Measurements from ENCODE around the gene ADCY7.

The ADCY7 gene

GRCh38 chr16:50267151-50267631 lies 840 bp downstream of the ADCY7 start:
- Histone ChIP-seq H3K9me3 (ENCODE audit: control extremely low read depth in 1 of 5, control insufficient read depth in 4 of 5, insufficient read depth in 2 of 5, low read depth in 1 of 5, low read length in 4 of 5) (no peaks in the 10 kb centered on the region), H3K27me3 (replicated peaks in 2 of 5; ENCODE audit: control insufficient read depth in 4 of 5, insufficient read depth in 5 of 5, low read length in 4 of 5) (no peaks in the 10 kb centered on the region), H3K27ac (ENCODE audit: insufficient read depth in 1 of 2, low read depth in 1 of 2, low read length in 2 of 2, poor library complexity in 1 of 2, severe bottlenecking in 2 of 2) (peak overlapping the region; percentile 33 to 86), H3K4me3 (ENCODE audit: control insufficient read depth in 1 of 7, extremely low read depth in 1 of 7, insufficient read depth in 4 of 7, low read depth in 2 of 7, low read length in 6 of 7) (peak overlapping the region in 6 of 7 experiments; percentile 48 to 74 (median 64)), H3K4me1 (ENCODE audit: control extremely low read depth in 1 of 4, control insufficient read depth in 4 of 4, insufficient read depth in 4 of 4, low read length in 3 of 4) (peaks cover 7 to 98% (median 68%) of the 10 kb centered on the region in 4 experiments), H3K36me3 (ENCODE audit: control insufficient read depth in 4 of 4, insufficient read depth in 4 of 4, low read length in 3 of 4) (peaks cover 0 to 20% (median 2%) of the 10 kb centered on the region in 4 experiments)
- CTCF ChIA-PET = interaction anchor here (1.4 to 20.0 kb wide), 3 partner anchors 6 to 87 kb away, joined by 3 to 274 read pairs (median 82); no protein-coding TSS in a partner anchor
- DNase-seq = no peak
- 61% methylated on average over 5 of the region's 8 CpGs for WGBS (ENCODE audit: insufficient coverage)
- POLR2A ChIA-PET = interaction anchor here (1.2 to 2.2 kb wide), 2 partner anchors 15 to 47 kb away, joined by 3 to 16 read pairs; no protein-coding TSS in a partner anchor

- Histone ChIP-seq H3K27ac (ENCODE audit: insufficient read depth in 1 of 2, low read depth in 1 of 2, low read length in 2 of 2, poor library complexity in 1 of 2, severe bottlenecking in 2 of 2) (peak overlapping the region; percentile 33 to 86), H3K4me1 (ENCODE audit: control extremely low read depth in 1 of 4, control insufficient read depth in 4 of 4, insufficient read depth in 4 of 4, low read length in 3 of 4) (peaks cover 7 to 98% (median 69%) of the 10 kb centered on the region in 4 experiments), H3K27me3 (replicated peaks in 2 of 5; ENCODE audit: control insufficient read depth in 4 of 5, insufficient read depth in 5 of 5, low read length in 4 of 5) (no peaks in the 10 kb centered on the region), H3K9me3 (ENCODE audit: control extremely low read depth in 1 of 5, control insufficient read depth in 4 of 5, insufficient read depth in 2 of 5, low read depth in 1 of 5, low read length in 4 of 5) (no peaks in the 10 kb centered on the region), H3K36me3 (ENCODE audit: control insufficient read depth in 4 of 4, insufficient read depth in 4 of 4, low read length in 3 of 4) (peaks cover 0 to 20% (median 2%) of the 10 kb centered on the region in 4 experiments), H3K4me3 (ENCODE audit: control insufficient read depth in 1 of 7, extremely low read depth in 1 of 7, insufficient read depth in 4 of 7, low read depth in 2 of 7, low read length in 6 of 7) (peak overlapping the region in 4 of 7 experiments; percentile 64 to 74 (median 66))
- DNase-seq = peak in 2 of 3 donors; percentile 47 to 66
- POLR2A ChIA-PET = interaction anchor here (0.8 to 2.2 kb wide), 2 partner anchors 14 to 21 kb away, joined by 3 to 16 read pairs; no protein-coding TSS in a partner anchor
- 0% methylated on average over 1 of the region's 3 CpGs for WGBS (ENCODE audit: insufficient coverage)
- CTCF ChIA-PET = interaction anchor here (1.4 to 20.0 kb wide), 4 partner anchors 17 to 93 kb away, joined by 3 to 274 read pairs (median 5); no protein-coding TSS in a partner anchor
Observed at GRCh38 chr16:50267651-50268050, 1.3 kb downstream of the ADCY7 start.

- WGBS (ENCODE audit: insufficient coverage) = 91% methylated on average over 5 of the region's 5 CpGs
- CTCF ChIA-PET = interaction anchor here (0.9 to 20.0 kb wide), 7 partner anchors 10 to 92 kb away, joined by 3 to 274 read pairs (median 4); no protein-coding TSS in a partner anchor
- Histone ChIP-seq H3K4me1 (ENCODE audit: control extremely low read depth in 1 of 4, control insufficient read depth in 4 of 4, insufficient read depth in 4 of 4, low read length in 3 of 4) (peaks cover 7 to 98% (median 69%) of the 10 kb centered on the region in 4 experiments), H3K36me3 (ENCODE audit: control insufficient read depth in 4 of 4, insufficient read depth in 4 of 4, low read length in 3 of 4) (peaks cover 0 to 20% (median 2%) of the 10 kb centered on the region in 4 experiments), H3K27me3 (replicated peaks in 2 of 5; ENCODE audit: control insufficient read depth in 4 of 5, insufficient read depth in 5 of 5, low read length in 4 of 5) (no peaks in the 10 kb centered on the region), H3K9me3 (ENCODE audit: control extremely low read depth in 1 of 5, control insufficient read depth in 4 of 5, insufficient read depth in 2 of 5, low read depth in 1 of 5, low read length in 4 of 5) (no peaks in the 10 kb centered on the region), H3K4me3 (ENCODE audit: control insufficient read depth in 1 of 7, extremely low read depth in 1 of 7, insufficient read depth in 4 of 7, low read depth in 2 of 7, low read length in 6 of 7) (no peak overlapping the region), H3K27ac (ENCODE audit: insufficient read depth in 1 of 2, low read depth in 1 of 2, low read length in 2 of 2, poor library complexity in 1 of 2, severe bottlenecking in 2 of 2) (peak overlapping the region in 1 of 2 experiments; percentile 86)
- POLR2A ChIA-PET = interaction anchor here (0.6 to 0.8 kb wide), 2 partner anchors 14 to 22 kb away, joined by 3 read pairs; no protein-coding TSS in a partner anchor
- no peak for DNase-seq
Observed at GRCh38 chr16:50268352-50268751, 2.0 kb downstream of the ADCY7 start.

- Histone ChIP-seq H3K27me3 (replicated peaks in 2 of 5; ENCODE audit: control insufficient read depth in 4 of 5, insufficient read depth in 5 of 5, low read length in 4 of 5) (no peaks in the 10 kb centered on the region), H3K4me1 (ENCODE audit: control extremely low read depth in 1 of 4, control insufficient read depth in 4 of 4, insufficient read depth in 4 of 4, low read length in 3 of 4) (peaks cover 7 to 98% (median 73%) of the 10 kb centered on the region in 4 experiments), H3K36me3 (ENCODE audit: control insufficient read depth in 4 of 4, insufficient read depth in 4 of 4, low read length in 3 of 4) (peaks cover 0 to 20% (median 2%) of the 10 kb centered on the region in 4 experiments), H3K9me3 (ENCODE audit: control extremely low read depth in 1 of 5, control insufficient read depth in 4 of 5, insufficient read depth in 2 of 5, low read depth in 1 of 5, low read length in 4 of 5) (no peaks in the 10 kb centered on the region), H3K27ac (ENCODE audit: insufficient read depth in 1 of 2, low read depth in 1 of 2, low read length in 2 of 2, poor library complexity in 1 of 2, severe bottlenecking in 2 of 2) (no peak overlapping the region), H3K4me3 (ENCODE audit: control insufficient read depth in 1 of 7, extremely low read depth in 1 of 7, insufficient read depth in 4 of 7, low read depth in 2 of 7, low read length in 6 of 7) (peak overlapping the region in 1 of 7 experiments; percentile 26)
- DNase-seq = no peak
- WGBS (ENCODE audit: insufficient coverage) = 95% methylated on average over 12 of the region's 13 CpGs
- ChIA-PET POLR2A (no interaction called here), CTCF (interaction anchor here (0.5 to 20.0 kb wide), 6 partner anchors 11 to 91 kb away, joined by 3 to 274 read pairs (median 4); no protein-coding TSS in a partner anchor)
Observed at GRCh38 chr16:50269061-50269705, 2.8 kb downstream of the ADCY7 start.

GRCh38 chr16:50269769-50270509 lies 3.6 kb downstream of the ADCY7 start:
- CTCF ChIA-PET = interaction anchor here (6.8 to 20.0 kb wide), 2 partner anchors 8 to 14 kb away, joined by 82 to 274 read pairs; partner anchors contain the start of gene ADCY7
- Histone ChIP-seq H3K36me3 (ENCODE audit: control insufficient read depth in 4 of 4, insufficient read depth in 4 of 4, low read length in 3 of 4) (peaks cover 0 to 20% (median 2%) of the 10 kb centered on the region in 4 experiments), H3K27ac (ENCODE audit: insufficient read depth in 1 of 2, low read depth in 1 of 2, low read length in 2 of 2, poor library complexity in 1 of 2, severe bottlenecking in 2 of 2) (no peak overlapping the region), H3K4me1 (ENCODE audit: control extremely low read depth in 1 of 4, control insufficient read depth in 4 of 4, insufficient read depth in 4 of 4, low read length in 3 of 4) (peaks cover 3 to 96% (median 76%) of the 10 kb centered on the region in 4 experiments), H3K27me3 (replicated peaks in 2 of 5; ENCODE audit: control insufficient read depth in 4 of 5, insufficient read depth in 5 of 5, low read length in 4 of 5) (no peaks in the 10 kb centered on the region), H3K4me3 (ENCODE audit: control insufficient read depth in 1 of 7, extremely low read depth in 1 of 7, insufficient read depth in 4 of 7, low read depth in 2 of 7, low read length in 6 of 7) (no peak overlapping the region), H3K9me3 (ENCODE audit: control extremely low read depth in 1 of 5, control insufficient read depth in 4 of 5, insufficient read depth in 2 of 5, low read depth in 1 of 5, low read length in 4 of 5) (no peaks in the 10 kb centered on the region)
- 94% methylated on average over 8 of the region's 12 CpGs for WGBS (ENCODE audit: insufficient coverage)
- POLR2A ChIA-PET = interaction anchor here (0.6 kb wide), 1 partner anchor 9 kb away, joined by 5 read pairs; no protein-coding TSS in a partner anchor
- DNase-seq = no peak

GRCh38 chr16:50270510-50271147 lies 4.3 kb downstream of the ADCY7 start:
- no peak for DNase-seq
- no peaks in the 10 kb centered on the region for H3K27me3 ChIP-seq (replicated peaks in 2 of 5; ENCODE audit: control insufficient read depth in 4 of 5, insufficient read depth in 5 of 5, low read length in 4 of 5)
- H3K36me3 ChIP-seq (ENCODE audit: control insufficient read depth in 4 of 4, insufficient read depth in 4 of 4, low read length in 3 of 4) = peaks cover 0 to 20% (median 2%) of the 10 kb centered on the region in 4 experiments
- H3K4me3 ChIP-seq (ENCODE audit: control insufficient read depth in 1 of 7, extremely low read depth in 1 of 7, insufficient read depth in 4 of 7, low read depth in 2 of 7, low read length in 6 of 7) = no peak overlapping the region
- ChIA-PET CTCF (interaction anchor here (6.8 to 20.0 kb wide), 2 partner anchors 8 to 14 kb away, joined by 82 to 274 read pairs; partner anchors contain the start of gene ADCY7), POLR2A (interaction anchor here (0.6 kb wide), 1 partner anchor 8 kb away, joined by 5 read pairs; no protein-coding TSS in a partner anchor)
- 100% methylated on average over 3 of the region's 13 CpGs for WGBS (ENCODE audit: insufficient coverage)
- H3K27ac ChIP-seq (ENCODE audit: insufficient read depth in 1 of 2, low read depth in 1 of 2, low read length in 2 of 2, poor library complexity in 1 of 2, severe bottlenecking in 2 of 2) = no peak overlapping the region
- H3K4me1 ChIP-seq (ENCODE audit: control extremely low read depth in 1 of 4, control insufficient read depth in 4 of 4, insufficient read depth in 4 of 4, low read length in 3 of 4) = peaks cover 7 to 96% (median 76%) of the 10 kb centered on the region in 4 experiments
- H3K9me3 ChIP-seq (ENCODE audit: control extremely low read depth in 1 of 5, control insufficient read depth in 4 of 5, insufficient read depth in 2 of 5, low read depth in 1 of 5, low read length in 4 of 5) = no peaks in the 10 kb centered on the region

All from common myeloid progenitor, CD34-positive (primary cell).